ENCODE measurements around the gene PSMC3IP. TPM values are rescaled to one million over a fixed set of nuclear protein-coding genes. Genes with fewer than 3 reads are reported as not detected.

The PSMC3IP gene
- total and polyA plus RNA-seq, 4 donors: 0.58 to 3.0 (median 1.1) TPM

DNA sequence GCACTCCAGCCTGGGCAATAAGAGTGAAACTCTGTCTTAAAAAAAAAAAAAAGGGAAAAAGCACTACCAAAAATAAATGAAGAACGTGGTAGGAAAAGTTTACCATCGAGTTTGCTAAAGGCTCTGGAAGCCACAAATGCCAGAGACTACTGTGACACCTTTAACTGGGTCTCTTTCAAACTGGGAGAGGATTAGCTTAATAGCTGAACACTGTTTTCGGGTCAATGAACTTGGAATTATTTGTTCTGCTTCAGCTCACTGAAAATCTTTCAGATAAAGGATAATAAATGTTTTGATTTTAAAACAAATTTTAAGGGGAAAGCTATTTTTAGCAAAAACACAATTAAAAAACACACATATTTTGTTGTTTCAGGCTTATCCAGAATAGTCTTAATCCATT is 30.2 kb upstream of the PSMC3IP start:
- 24% methylated on average over 3 of the region's 3 CpGs for WGBS
- H3K36me3 ChIP-seq (ENCODE audit: control insufficient read depth in 4 of 4, insufficient read depth in 3 of 4, low read depth in 1 of 4, low read length in 3 of 4): peaks cover 3 to 9% (median 8%) of the 10 kb centered on the region in 4 donors
- peaks cover 8 to 35% (median 22%) of the 10 kb centered on the region in 4 donors for H3K4me1 ChIP-seq (ENCODE audit: control insufficient read depth in 4 of 4, insufficient read depth in 4 of 4, low read length in 3 of 4)
- H3K4me3 ChIP-seq (ENCODE audit: low read depth in 1 of 3, low read length in 3 of 3): peak overlapping the region in 2 of 3 donors; percentile 89 to 91
- H3K27me3 ChIP-seq (ENCODE audit: control insufficient read depth in 4 of 4, insufficient read depth in 4 of 4, low read length in 3 of 4): no peaks in the 10 kb centered on the region
- H3K9ac ChIP-seq (ENCODE audit: low read depth in 1 of 2, low read length in 2 of 2): peak overlapping the region in 1 of 2 donors; percentile 64
- H3K27ac ChIP-seq (ENCODE audit: low read depth in 1 of 2, low read length in 2 of 2): peak overlapping the region in 1 of 2 donors; percentile 5
- H3K9me3 ChIP-seq (ENCODE audit: control insufficient read depth in 4 of 4, low read length in 3 of 4): no peaks in the 10 kb centered on the region
- TF ChIP-seq JUND (IDR thresholded peaks at IDR 0.05) (no peak), RXRA (IDR thresholded peaks at IDR 0.05) (peak in 1 of 2 donors; percentile 42)
- no peak for DNase-seq (ENCODE audit: low spot score)

DNA sequence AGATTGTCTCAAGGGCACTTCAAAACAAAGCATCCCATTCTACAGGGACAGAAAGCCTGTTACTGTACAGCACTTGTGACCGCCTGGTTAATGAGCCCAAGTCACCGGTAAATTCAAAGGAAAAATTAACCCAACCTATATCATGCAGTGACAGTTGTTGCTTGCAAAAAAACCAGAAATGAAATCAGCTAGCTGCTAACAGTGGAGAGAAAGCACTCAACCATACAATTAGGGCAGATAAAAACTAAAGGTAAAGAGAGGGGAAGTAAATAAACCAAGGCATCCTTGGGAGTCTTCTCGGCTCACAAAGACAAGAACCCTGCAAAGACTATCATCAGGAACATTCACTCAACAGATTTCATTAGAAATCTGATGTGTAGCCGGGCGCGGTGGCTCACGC is 25.8 kb upstream of the PSMC3IP start:
- H3K36me3 ChIP-seq (ENCODE audit: control insufficient read depth in 4 of 4, insufficient read depth in 3 of 4, low read depth in 1 of 4, low read length in 3 of 4): peaks cover 0 to 3% (median 0%) of the 10 kb centered on the region in 4 donors
- whole genome bisulfite sequencing: 94% methylated on average over 7 of the region's 7 CpGs

More for the DNA sequence above, 25.8 kb upstream of the PSMC3IP start:
- peaks cover 8 to 19% (median 15%) of the 10 kb centered on the region in 4 donors for H3K4me1 ChIP-seq (ENCODE audit: control insufficient read depth in 4 of 4, insufficient read depth in 4 of 4, low read length in 3 of 4)
- DNase-seq (ENCODE audit: low spot score): no peak
- H3K27me3 ChIP-seq (ENCODE audit: control insufficient read depth in 4 of 4, insufficient read depth in 4 of 4, low read length in 3 of 4): no peaks in the 10 kb centered on the region
- no peak overlapping the region for H3K9ac ChIP-seq (ENCODE audit: low read depth in 1 of 2, low read length in 2 of 2)
- no peak for TF ChIP-seq GABPA (IDR thresholded peaks at IDR 0.05 in 1 of 2, conservative IDR thresholded peaks at IDR 0.05 in 1 of 2)
- TF ChIP-seq, protein P1, sequence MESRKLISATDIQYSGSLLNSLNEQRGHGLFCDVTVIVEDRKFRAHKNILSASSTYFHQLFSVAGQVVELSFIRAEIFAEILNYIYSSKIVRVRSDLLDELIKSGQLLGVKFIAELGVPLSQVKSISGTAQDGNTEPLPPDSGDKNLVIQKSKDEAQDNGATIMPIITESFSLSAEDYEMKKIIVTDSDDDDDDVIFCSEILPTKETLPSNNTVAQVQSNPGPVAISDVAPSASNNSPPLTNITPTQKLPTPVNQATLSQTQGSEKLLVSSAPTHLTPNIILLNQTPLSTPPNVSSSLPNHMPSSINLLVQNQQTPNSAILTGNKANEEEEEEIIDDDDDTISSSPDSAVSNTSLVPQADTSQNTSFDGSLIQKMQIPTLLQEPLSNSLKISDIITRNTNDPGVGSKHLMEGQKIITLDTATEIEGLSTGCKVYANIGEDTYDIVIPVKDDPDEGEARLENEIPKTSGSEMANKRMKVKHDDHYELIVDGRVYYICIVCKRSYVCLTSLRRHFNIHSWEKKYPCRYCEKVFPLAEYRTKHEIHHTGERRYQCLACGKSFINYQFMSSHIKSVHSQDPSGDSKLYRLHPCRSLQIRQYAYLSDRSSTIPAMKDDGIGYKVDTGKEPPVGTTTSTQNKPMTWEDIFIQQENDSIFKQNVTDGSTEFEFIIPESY (IDR thresholded peaks at IDR 0.05): no peak
- TF ChIP-seq NR2F2 (IDR thresholded peaks at IDR 0.05): no peak
- TF ChIP-seq, protein P2, sequence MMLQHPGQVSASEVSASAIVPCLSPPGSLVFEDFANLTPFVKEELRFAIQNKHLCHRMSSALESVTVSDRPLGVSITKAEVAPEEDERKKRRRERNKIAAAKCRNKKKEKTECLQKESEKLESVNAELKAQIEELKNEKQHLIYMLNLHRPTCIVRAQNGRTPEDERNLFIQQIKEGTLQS (IDR thresholded peaks at IDR 0.05): no peak
- TF ChIP-seq, protein P3, sequence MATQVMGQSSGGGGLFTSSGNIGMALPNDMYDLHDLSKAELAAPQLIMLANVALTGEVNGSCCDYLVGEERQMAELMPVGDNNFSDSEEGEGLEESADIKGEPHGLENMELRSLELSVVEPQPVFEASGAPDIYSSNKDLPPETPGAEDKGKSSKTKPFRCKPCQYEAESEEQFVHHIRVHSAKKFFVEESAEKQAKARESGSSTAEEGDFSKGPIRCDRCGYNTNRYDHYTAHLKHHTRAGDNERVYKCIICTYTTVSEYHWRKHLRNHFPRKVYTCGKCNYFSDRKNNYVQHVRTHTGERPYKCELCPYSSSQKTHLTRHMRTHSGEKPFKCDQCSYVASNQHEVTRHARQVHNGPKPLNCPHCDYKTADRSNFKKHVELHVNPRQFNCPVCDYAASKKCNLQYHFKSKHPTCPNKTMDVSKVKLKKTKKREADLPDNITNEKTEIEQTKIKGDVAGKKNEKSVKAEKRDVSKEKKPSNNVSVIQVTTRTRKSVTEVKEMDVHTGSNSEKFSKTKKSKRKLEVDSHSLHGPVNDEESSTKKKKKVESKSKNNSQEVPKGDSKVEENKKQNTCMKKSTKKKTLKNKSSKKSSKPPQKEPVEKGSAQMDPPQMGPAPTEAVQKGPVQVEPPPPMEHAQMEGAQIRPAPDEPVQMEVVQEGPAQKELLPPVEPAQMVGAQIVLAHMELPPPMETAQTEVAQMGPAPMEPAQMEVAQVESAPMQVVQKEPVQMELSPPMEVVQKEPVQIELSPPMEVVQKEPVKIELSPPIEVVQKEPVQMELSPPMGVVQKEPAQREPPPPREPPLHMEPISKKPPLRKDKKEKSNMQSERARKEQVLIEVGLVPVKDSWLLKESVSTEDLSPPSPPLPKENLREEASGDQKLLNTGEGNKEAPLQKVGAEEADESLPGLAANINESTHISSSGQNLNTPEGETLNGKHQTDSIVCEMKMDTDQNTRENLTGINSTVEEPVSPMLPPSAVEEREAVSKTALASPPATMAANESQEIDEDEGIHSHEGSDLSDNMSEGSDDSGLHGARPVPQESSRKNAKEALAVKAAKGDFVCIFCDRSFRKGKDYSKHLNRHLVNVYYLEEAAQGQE (IDR thresholded peaks at IDR 0.05): no peak
- no peak for TF ChIP-seq FOXA2 (IDR thresholded peaks at IDR 0.05)
- TF ChIP-seq YY1 (IDR thresholded peaks at IDR 0.05): no peak
- no peak for TF ChIP-seq FOXA1 (IDR thresholded peaks at IDR 0.05)
- TF ChIP-seq, protein P4, sequence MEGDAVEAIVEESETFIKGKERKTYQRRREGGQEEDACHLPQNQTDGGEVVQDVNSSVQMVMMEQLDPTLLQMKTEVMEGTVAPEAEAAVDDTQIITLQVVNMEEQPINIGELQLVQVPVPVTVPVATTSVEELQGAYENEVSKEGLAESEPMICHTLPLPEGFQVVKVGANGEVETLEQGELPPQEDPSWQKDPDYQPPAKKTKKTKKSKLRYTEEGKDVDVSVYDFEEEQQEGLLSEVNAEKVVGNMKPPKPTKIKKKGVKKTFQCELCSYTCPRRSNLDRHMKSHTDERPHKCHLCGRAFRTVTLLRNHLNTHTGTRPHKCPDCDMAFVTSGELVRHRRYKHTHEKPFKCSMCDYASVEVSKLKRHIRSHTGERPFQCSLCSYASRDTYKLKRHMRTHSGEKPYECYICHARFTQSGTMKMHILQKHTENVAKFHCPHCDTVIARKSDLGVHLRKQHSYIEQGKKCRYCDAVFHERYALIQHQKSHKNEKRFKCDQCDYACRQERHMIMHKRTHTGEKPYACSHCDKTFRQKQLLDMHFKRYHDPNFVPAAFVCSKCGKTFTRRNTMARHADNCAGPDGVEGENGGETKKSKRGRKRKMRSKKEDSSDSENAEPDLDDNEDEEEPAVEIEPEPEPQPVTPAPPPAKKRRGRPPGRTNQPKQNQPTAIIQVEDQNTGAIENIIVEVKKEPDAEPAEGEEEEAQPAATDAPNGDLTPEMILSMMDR (IDR thresholded peaks at IDR 0.05; ENCODE audit: low read depth, low read length, missing input control): no peak
- no peak for TF ChIP-seq HNF4G (IDR thresholded peaks at IDR 0.05)
- TF ChIP-seq SP1 (IDR thresholded peaks at IDR 0.05): no peak
- TF ChIP-seq EGR1 (IDR thresholded peaks at IDR 0.05; ENCODE audit: low read depth in 2 of 2): no peak
- TF ChIP-seq HNF4A (conservative IDR thresholded peaks at IDR 0.05): no peak
- TF ChIP-seq TAF1 (conservative IDR thresholded peaks at IDR 0.05): no peak
- no peak for TF ChIP-seq RXRA (IDR thresholded peaks at IDR 0.05)
- TF ChIP-seq, protein P5, sequence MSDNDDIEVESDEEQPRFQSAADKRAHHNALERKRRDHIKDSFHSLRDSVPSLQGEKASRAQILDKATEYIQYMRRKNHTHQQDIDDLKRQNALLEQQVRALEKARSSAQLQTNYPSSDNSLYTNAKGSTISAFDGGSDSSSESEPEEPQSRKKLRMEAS (IDR thresholded peaks at IDR 0.05): no peak
- no peak for TF ChIP-seq JUND (IDR thresholded peaks at IDR 0.05)
- TF ChIP-seq RAD21 (IDR thresholded peaks at IDR 0.05): no peak
- no peaks in the 10 kb centered on the region for H3K9me3 ChIP-seq (ENCODE audit: control insufficient read depth in 4 of 4, low read length in 3 of 4)
- no peak overlapping the region for H3K4me3 ChIP-seq (ENCODE audit: low read depth in 1 of 3, low read length in 3 of 3)
- H3K27ac ChIP-seq (ENCODE audit: low read depth in 1 of 2, low read length in 2 of 2): no peak overlapping the region
